BJ (cell line): ENCODE data around the gene GLP1R. TPM values are rescaled to one million over a fixed set of nuclear protein-coding genes. Genes with fewer than 3 reads are reported as not detected.
"Not testable (repeated sequence)": the region's sequence is repeated elsewhere in the genome, so short reads cannot be mapped to it uniquely, and the experiment has no call there.

Experiments used
- CTCF ChIA-PET: fragments of 350-600 bp; formaldehyde crosslinking; extraction: SDS; loops from one replicate; lab custom pipeline; 2021; ENCODE audit warnings: antibody characterized with exemption, inconsistent platforms; lab: Yijun Ruan, JAX
- POLR2A ChIA-PET: fragments of 300-600 bp; sonication (Branson Sonifier 250); formaldehyde crosslinking; extraction: SDS; loops from one replicate; lab custom pipeline; 2021; ENCODE audit warnings: antibody characterized with exemption; lab: Charles Lee
- DNase-seq: peaks from one replicate; pipeline ENCODE4 v3.0.0-alpha.2; 2011; ENCODE audit warnings: low read depth
- H3K27me3 ChIP-seq: 2 replicates; pipeline ENCODE4 v1.6.0; 2011; ENCODE audit warnings: low read length; ENCODE audit not compliant: control insufficient read depth, insufficient read depth
- H3K36me3 ChIP-seq: 2 replicates; pipeline ENCODE4 v1.5.1; 2011; ENCODE audit warnings: low read length; ENCODE audit not compliant: control insufficient read depth, insufficient read depth
- H3K4me3 ChIP-seq: 2 replicates; pipeline ENCODE4 v1.5.1; 2011; ENCODE audit warnings: low read depth, mild to moderate bottlenecking, control low read depth, low read length
- CTCF ChIP-seq: IDR thresholded peaks from 2 replicates; pipeline ENCODE4 v1.5.1; 2011; ENCODE audit warnings: low read depth, mild to moderate bottlenecking, control low read depth, inconsistent platforms, low read length, moderate library complexity; ENCODE audit not compliant: insufficient read depth
- polyA plus RNA-seq: library from polyadenylated mRNA; depleted of rRNA; stranded (reverse); fragments of >200 nt; gene quantifications from 2 replicates; pipeline ENCODE4 v1.2.3, GENCODE V29; 2011

The GLP1R gene
- polyA plus RNA-seq, 1 experiment = not detected

GRCh38 chr6:39118921-39119320 is 70.3 kb downstream of the GLP1R start:
- no peak for TF ChIP-seq CTCF
- H3K4me3 ChIP-seq = no peak overlapping the region
- H3K36me3 ChIP-seq = no peaks in the 10 kb centered on the region
- ChIA-PET POLR2A (no interaction called here), CTCF (interaction anchor here (1.7 kb wide), 1 partner anchor 9 kb away, joined by 5 read pairs; no protein-coding TSS in a partner anchor)
- H3K27me3 ChIP-seq = no peaks in the 10 kb centered on the region
- no peak for DNase-seq

DNA sequence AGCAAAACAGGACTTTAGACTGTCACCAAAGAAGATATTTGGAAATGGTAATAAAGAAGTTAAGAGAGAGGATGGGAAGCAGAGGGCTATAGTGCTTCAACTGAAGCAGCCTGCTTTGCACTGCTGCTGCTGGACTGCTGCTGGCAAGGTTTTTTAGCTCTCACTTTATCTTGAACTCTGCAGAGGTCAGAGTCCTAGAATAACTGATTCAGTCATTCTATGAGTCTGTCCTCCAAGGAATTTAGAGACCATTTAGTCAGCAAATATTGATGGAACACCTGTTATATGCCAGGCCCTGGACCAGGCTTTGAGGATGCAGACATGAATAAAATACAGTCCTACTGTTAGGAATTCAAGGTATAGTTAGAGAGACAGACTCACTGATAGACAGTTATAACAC is 75.5 kb downstream of the GLP1R start:
- CTCF ChIA-PET = no interaction called here
- no peak for DNase-seq
- no peak overlapping the region for H3K4me3 ChIP-seq
- H3K36me3 ChIP-seq = no peaks in the 10 kb centered on the region
- no peaks in the 10 kb centered on the region for H3K27me3 ChIP-seq
- POLR2A ChIA-PET = no interaction called here
- no peak for TF ChIP-seq CTCF

- no peak for TF ChIP-seq CTCF
- Histone ChIP-seq H3K4me3 (no peak overlapping the region), H3K36me3 (no peaks in the 10 kb centered on the region), H3K27me3 (no peaks in the 10 kb centered on the region)
- ChIA-PET POLR2A (no interaction called here), CTCF (interaction anchor here (1.0 to 1.7 kb wide), 3 partner anchors 9 to 27 kb away, joined by 3 to 5 read pairs (median 3); no protein-coding TSS in a partner anchor)
- no peak for DNase-seq
Observed at GRCh38 chr6:39128106-39128505, 79.5 kb downstream of the GLP1R start.

GRCh38 chr6:39128832-39129231 is 80.3 kb downstream of the GLP1R start:
- POLR2A ChIA-PET = no interaction called here
- CTCF ChIA-PET = interaction anchor here (1.0 kb wide), 1 partner anchor 27 kb away, joined by 3 read pairs; no protein-coding TSS in a partner anchor
- Histone ChIP-seq H3K27me3 (no peaks in the 10 kb centered on the region), H3K4me3 (no peak overlapping the region), H3K36me3 (no peaks in the 10 kb centered on the region)
- TF ChIP-seq CTCF = no peak
- no peak for DNase-seq

DNA sequence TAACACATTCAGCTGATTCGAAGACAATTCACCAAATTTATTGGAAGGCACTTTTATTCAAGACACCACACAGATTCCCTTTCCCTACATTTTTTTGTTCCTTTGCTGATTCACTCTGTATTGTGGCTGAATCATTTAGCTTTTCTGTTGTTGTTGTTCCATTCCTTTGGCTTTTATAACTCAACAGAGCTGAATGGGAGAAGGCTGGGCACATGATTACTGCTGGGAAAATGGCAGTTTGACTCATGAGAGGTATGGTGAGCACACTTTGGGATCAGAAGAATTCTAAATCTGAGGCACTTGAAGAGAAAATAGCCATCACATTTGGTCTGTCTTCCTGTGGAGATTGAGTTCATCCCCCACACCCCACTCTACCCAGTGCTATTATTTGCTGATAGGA is 82.1 kb downstream of the GLP1R start:
- no peaks in the 10 kb centered on the region for H3K27me3 ChIP-seq
- DNase-seq = no peak
- H3K36me3 ChIP-seq = no peaks in the 10 kb centered on the region
- no peak for TF ChIP-seq CTCF
- CTCF ChIA-PET = no interaction called here
- POLR2A ChIA-PET = no interaction called here
- H3K4me3 ChIP-seq = no peak overlapping the region

GRCh38 chr6:39134761-39135160 is 86.2 kb downstream of the GLP1R start:
- H3K36me3 ChIP-seq, H3K4me3 ChIP-seq, H3K27me3 ChIP-seq, DNase-seq, POLR2A ChIA-PET, CTCF ChIA-PET: not testable (repeated sequence)

DNA sequence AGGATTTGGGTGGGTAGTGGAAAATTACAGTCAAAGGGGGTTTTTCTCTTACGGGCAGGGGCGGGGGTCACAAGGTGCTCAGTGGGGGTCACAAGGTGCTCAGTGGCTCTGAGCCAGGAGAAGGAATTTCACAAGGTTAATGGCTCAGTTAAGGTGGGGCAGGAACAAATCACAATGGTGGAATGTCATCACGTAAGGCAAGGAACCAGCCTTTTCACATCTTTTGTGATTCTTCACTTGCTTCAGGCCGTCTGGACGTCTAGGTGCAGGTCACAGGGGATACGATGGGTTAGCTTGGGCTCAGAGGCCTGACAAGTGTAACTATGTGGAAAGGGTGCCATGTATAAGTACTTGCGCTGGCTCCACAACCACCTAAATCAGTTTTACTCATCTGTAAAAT is 87.6 kb downstream of the GLP1R start:
- H3K36me3 ChIP-seq, H3K4me3 ChIP-seq, H3K27me3 ChIP-seq, DNase-seq, POLR2A ChIA-PET: not testable (repeated sequence)
- CTCF ChIA-PET = interaction anchor here (1.0 kb wide), 1 partner anchor 13 kb away, joined by 3 read pairs; no protein-coding TSS in a partner anchor
